Bone marrow (tissue), 2 donors: ENCODE results near the gene PCNT.
"Not testable (repeated sequence)": the region's sequence is repeated elsewhere in the genome, so short reads cannot be mapped to it uniquely, and the experiment has no call there.

Experiments used
- DNase-seq, 2 donors: peaks; one replicate each; lab custom pipeline; 2025; lab: John Stamatoyannopoulos, UW

Gene PCNT

GRCh38 chr21:46452710-46453109 lies 128.8 kb downstream of the PCNT start:
- no peak for DNase-seq

- DNase-seq: no peak
Observed at GRCh38 chr21:46454142-46454541, 130.2 kb downstream of the PCNT start.

- DNase-seq: no peak
Observed at GRCh38 chr21:46454634-46455390, 130.9 kb downstream of the PCNT start.

- DNase-seq: no peak
Observed at GRCh38 chr21:46455575-46456385, 131.8 kb downstream of the PCNT start.

GRCh38 chr21:46456750-46457149 lies 132.8 kb downstream of the PCNT start:
- DNase-seq: no peak

GRCh38 chr21:46457801-46458314 lies 133.9 kb downstream of the PCNT start:
- DNase-seq: peak in 1 of 2 donors; percentile 58

- peak; percentile 72 to 88 for DNase-seq
Observed at GRCh38 chr21:46458315-46459023, 134.5 kb downstream of the PCNT start, which contains the start of gene DIP2A. Gene DIP2A, plus strand, starts transcription at chr21:46458891. Its CDS starts 241 bp downstream, at chr21:46459132.

GRCh38 chr21:46459024-46459355 lies 135.0 kb downstream of the PCNT start:
- DNase-seq: peak in 1 of 2 donors; percentile 72

GRCh38 chr21:46459356-46460112 lies 135.6 kb downstream of the PCNT start:
- peak in 1 of 2 donors; percentile 5 for DNase-seq

GRCh38 chr21:46461909-46462308 lies 138.0 kb downstream of the PCNT start:
- DNase-seq: no peak

- DNase-seq: not testable (repeated sequence)
Observed at GRCh38 chr21:46465153-46465552, 141.2 kb downstream of the PCNT start.

- no peak for DNase-seq
Observed at GRCh38 chr21:46465651-46466050, 141.7 kb downstream of the PCNT start.

- DNase-seq: no peak
Observed at GRCh38 chr21:46468108-46468774, 144.3 kb downstream of the PCNT start.

GRCh38 chr21:46469275-46469674 lies 145.3 kb downstream of the PCNT start:
- DNase-seq: no peak

GRCh38 chr21:46471514-46471913 lies 147.6 kb downstream of the PCNT start:
- DNase-seq: no peak

- peak; percentile 14 to 64 for DNase-seq
Observed at GRCh38 chr21:46472246-46472645, 148.3 kb downstream of the PCNT start.

GRCh38 chr21:46474382-46474781 lies 150.4 kb downstream of the PCNT start:
- DNase-seq: no peak

- no peak for DNase-seq
Observed at GRCh38 chr21:46475296-46475695, 151.3 kb downstream of the PCNT start.

- no peak for DNase-seq
Observed at GRCh38 chr21:46477765-46478164, 153.8 kb downstream of the PCNT start.

- no peak for DNase-seq
Observed at GRCh38 chr21:46478910-46479309, 155.0 kb downstream of the PCNT start.

- DNase-seq: no peak
Observed at GRCh38 chr21:46480466-46480865, 156.5 kb downstream of the PCNT start.
